HL-60/S4 treated with retinoic acid at 250 ng/mL for 4 days and 3 days (cell line): ENCODE results near the gene SRRM2.
"Not testable (repeated sequence)": the region's sequence is repeated elsewhere in the genome, so short reads cannot be mapped to it uniquely, and the experiment has no call there.

Source experiments
- in situ Hi-C: fragments of 300-500 bp; cut with MboI; formaldehyde crosslinking; loops from 2 replicates; pipeline ENCODE4 v1.7.0; 2022; ENCODE audit warnings: low sequenced_read_pairs

The SRRM2 gene

DNA sequence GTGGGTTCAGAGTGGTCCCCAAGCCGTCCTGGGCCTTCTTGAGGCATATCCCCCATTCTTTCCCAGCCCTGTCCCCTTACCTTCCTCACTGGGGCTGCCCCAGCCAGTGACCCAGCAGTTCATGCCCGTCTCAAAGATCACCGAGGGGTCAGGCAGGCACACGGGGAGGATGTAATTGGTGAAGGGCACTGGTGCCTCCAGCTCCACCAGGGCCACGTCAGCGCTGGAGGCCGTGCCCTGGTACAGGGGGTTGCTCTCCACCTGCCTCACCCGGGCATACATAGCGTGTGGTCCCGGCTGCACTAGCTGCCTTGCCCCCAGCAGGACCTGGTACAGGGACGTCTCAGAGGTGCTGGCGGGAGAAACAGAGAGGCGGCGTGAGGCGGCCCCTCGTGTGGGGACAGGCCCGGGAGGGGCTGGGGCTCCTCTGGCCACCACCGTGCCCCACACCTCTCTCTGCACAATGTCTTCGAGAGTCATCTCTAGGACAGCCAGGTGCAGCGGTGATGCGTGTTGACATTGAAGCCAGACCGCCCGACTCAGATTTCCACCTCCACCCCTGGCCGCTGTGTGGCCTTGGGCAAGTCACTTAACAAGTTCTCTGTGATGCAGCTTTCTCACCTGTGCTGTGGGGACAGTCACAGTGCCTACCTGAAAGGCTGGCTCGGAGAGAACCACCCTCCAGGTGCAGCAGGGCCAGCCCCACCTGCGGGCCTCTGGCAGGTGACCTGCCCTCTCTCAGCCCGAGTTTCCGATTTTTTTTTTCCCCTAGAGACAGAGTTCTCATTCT, 38.3 kb upstream of the SRRM2 start:
- in situ Hi-C loops = no loop called here

DNA sequence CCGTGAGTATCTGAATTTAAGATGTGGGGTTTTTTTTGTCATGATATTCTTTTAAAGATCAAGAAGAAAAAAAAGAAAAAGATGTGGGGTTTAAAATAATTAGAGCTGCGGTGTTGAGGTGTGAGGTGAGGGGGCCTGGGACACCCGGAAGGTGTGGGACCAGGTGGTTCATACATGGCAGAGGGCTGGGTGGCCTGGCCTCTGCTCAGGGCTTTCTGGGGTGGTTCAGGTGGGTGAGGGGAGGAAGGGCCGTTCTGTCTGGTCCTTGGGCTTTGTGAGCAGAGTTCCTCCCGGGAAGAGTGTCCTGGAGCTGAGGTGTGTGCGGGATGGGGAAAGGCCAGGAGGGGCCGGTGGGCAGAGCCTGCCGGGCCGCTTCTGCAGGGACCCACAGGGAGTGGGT, 37.4 kb upstream of the SRRM2 start:
- in situ Hi-C loops = no loop called here

DNA sequence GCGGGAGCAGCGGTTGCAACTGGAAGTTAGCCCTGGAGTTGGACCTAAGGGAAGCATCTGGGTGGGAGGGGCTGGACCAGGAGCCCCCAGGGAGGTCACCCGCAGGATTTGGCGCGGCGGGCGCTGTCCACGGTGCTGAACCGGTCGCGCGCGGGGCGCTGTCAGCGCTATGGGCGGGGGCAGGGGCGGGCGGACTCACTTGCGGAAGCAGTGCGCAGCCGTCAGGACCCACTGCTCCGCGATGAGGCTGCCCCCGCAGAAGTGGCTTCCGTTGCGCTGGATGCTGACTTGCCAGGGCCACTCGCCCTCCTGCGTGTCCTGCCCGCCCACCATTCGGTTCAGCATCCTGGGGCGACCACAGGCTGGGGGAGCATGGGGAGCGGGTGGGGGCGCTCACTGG, 36.9 kb upstream of the SRRM2 start:
- in situ Hi-C loops = no loop called here

DNA sequence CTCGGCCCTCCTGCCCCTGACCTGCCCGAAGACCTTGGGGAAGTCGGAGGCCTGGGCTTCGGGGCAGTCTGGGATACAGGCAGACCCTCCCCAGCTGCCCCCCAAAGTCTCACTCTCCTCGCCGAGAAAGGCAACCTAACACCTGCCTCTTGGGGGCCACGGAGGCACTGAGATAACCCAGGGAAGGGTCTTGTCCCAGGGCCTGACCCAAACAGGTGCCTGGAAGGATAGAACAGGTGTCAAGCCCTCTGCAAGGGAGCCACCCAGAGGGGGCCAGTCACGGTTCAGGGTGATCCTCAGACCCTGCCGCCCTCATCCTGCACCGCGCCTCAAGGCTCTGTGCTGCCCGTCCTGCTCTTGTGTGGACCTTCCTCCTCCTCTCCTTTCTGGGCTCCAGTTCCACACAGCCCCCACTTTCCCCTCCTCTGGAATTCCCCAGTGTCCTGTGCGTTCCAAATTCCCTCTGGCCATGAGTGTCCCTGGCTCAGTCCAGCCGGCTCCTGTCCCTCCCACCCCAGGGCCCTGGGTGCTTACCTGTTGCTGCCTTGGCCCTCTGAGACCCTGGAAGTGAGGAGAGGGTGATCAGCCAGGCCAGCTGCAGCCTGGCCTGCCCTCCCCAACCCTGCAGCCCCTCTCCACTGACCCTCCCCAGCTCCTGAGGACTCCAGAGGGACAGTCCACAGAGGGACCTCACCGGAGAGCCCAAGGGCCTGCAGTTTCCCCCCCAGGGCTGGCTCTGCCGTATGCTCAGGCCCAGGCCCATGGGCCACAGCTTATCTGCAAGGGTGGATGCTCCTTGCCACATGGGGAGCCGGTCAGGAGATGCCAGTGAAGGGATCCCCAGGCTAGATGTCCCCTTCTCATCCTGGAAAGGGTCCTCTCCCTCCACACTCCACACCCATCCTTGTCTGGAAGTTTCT, 36.2 kb upstream of the SRRM2 start:
- in situ Hi-C loops = no loop called here

DNA sequence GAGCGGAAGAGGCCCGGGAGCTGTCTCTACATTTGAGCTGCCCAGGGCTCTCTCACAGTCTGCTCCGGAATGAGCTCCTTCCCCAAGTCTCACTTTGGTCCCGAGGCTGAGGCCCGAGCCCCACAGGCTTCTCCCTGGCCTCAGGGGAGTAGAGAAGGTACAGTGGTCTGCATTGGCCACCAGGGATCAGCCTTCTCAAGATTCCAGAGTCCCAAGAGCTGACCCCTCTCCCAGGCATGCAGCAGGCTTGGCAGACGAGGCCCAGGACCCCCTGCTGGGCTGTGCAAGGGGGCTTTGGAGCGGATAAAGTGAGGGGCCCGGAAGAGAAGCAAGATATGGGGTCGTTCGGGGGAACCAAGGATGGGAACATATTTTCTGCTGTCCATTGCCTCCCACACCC, 35.5 kb upstream of the SRRM2 start:
- in situ Hi-C loops = no loop called here

DNA sequence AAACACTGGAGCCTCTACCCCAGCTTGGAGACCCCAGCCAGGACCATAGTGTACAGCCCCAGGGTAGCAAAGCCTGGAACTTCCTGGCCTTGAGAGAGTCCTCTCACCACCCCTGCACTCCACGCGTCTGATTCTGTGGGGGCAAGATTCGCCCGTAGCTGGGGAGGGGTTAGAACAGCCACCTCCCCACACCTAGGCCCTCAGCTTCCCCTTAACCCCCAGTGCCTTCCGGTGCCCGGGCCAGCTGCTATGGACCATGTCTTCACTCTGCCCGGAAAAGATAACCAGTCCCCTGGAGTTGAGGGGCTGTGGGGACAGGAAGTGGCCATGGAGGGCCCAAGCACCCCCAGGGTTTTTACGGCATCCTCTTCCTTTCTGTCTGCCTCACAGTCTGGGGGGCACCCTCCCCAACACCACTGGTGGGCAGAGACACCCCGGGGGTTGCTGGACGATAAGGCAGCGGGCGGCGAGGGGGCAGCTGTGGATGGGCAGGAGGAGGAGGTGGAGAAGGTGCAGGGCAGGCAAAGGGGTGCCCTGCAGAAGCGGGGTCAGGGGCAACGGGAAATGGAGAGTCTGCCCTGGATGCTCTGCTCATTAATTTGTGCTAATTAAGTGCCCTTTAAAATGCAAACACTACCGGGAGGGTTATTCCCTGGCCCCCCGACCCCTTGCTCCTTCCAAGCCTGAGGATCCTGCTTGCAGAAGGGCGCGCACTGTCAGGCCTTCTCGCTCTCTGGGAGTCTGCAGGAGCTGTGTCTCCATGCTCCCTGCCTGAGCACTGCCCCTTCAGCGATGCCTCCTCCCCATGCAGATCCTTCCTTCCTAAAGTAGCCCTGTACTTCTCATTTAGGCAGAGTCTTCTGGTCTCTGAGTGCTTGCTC, 34.8 kb upstream of the SRRM2 start:
- in situ Hi-C loops = no loop called here

DNA sequence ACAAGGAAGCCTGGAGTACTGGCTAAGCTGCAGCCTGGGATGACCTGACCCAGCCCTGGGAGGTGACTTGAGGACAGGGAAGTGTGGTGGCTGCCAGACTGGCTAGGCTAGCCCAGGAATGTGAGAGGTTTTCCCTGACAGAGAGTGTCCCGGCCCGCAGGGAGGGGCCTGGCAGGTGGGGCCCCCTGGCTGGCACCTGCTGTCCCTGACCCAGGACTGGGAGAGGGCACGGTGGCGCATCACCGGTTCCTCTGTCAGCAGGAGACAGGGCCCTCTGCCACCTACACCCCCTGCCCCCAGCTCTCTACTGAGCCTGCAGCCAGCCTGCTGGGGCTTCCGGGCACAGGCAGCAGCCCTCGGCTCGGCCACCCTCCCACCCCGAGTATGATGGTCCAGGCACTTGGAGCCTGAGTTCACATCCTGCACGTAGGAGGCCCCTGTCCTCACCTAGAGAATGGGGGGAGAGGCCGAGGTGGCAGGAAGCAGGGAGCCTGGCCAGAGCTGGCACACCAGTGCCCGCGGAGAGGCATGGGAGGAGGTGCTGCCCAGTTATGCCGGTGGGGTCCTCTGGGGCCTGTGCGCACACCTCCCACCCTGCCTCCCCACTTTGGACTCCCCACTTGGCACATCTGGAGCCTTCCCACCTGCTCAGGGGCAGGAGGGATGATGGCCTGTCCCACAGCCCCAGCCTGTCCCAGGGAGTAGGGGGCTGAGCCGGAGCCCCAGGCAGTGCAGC, 32.9 kb upstream of the SRRM2 start:
- in situ Hi-C loops = no loop called here

DNA sequence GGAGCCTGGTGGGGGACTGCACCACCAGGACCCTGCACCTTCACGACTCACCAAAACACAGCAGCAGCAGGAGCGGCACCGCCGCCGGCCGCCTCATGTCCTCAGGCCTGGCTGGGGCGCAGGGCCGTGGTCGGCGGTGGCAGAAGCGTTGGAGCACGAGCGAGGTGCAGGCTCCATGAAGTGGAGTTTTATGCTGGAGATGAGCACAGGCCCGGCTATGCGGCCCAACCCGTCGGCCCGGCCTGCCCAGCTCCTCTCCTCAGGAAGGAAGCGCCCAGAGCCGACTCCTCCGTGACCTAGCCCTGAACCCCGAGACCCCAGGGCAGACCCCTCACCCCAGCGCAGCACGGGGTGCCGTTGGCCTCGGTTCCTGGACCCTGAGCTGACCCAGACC, 32.4 kb upstream of the SRRM2 start, which contains the start of gene PRSS27:
Gene PRSS27 (minus strand): TSS at position 161 of the 394 bp plus-strand sequence. CDS start 64 bp downstream, at position 97.
- in situ Hi-C loops = no loop called here

DNA sequence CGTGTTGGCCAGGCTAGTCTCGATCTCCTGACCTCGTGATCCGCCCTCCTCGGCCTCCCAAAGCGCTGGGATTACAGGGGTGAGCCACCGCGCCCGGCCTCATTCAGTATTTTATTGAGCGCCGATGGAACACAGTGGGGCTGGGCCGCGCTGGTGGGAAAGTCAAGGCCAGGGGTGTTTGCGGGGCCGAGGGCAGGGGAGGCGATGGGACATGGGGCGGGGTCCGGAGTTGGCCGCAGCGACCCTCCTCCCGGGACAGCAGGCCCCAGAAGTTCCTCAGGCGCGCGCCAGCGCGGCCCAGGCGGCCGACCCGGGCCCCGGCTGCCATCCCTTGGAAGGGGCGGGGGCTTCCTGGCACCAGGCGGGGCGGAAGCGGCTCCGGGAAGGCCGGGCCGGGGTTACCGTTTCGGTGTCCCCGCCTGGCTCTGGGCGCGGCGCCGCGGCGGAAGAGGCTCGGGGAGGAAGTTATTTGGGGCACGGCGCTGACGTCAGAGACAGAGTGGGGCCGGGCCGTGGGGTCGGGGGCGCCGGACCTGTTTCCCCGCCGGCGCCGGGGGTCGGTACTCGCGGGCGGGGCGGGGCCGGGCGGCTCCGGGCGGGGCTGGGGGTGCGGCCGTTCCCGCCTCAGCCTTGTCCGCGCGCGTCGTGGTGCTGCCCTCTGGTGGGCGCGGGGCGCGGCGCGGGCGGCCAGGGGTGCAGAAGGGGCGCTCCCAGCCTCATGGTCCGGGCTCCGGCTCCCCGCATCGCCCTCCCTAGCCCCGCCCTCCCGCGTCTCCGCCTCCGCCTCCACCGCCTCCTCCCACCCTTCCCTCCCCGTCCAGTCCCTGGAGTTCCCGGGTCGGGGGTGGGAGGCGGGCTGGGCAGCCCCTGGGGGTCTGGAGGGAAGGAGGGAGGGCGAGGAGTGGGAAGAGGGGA, 31.5 kb upstream of the SRRM2 start:
- in situ Hi-C loops = no loop called here

DNA sequence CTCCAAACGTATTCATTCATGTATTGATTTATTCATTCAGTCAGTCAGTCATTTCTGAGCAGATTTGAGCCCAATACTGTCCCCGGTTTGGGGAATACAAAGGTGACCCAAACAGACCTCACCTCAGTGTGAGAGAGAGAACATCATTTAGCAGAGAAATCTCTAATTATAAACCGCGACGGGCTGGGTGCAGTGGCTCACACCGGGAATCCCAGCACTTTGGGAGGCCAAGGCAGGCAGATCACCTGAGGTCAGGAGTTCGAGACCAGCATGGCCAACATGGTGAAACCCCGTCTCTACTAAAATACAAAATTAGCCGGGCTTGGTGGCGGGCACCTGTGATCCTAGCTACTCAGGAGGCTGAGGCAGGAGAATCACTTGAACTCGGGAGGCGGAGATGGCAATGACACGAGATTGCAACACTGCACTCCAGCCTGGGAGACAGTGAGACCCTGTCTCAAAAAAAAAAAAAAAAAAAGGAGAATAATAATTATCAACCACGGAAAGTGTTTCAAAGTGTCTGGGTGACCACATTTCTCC, 30.7 kb upstream of the SRRM2 start:
- in situ Hi-C loops = not testable (repeated sequence)

DNA sequence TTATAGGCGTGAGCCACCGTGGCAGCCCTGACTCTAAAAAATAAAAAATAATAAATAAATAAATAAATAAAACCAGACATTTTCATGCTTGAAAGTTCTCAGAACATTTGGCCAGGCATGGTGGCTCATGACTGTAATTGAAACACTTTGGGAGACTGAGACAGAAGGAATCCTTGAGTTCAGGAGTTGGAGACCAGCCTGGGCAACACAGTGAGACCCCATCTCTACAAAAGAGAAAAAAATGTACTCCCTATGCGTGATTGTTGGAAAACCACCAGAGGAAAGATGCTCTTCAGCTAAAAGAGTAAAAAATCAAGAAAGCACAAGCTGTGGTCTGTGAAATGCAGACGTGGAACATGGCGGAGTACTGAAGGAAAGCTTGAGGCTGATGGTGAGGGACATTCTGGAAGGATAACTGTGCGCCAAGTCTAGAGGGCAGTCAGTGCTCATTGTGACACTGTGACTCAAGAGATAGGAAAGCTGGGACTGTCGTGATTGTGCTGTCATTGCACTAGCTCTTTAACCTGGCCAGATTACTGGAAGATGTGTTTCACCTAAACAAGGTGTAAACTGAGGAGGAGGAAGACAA, 28.3 kb upstream of the SRRM2 start:
- in situ Hi-C loops = no loop called here

DNA sequence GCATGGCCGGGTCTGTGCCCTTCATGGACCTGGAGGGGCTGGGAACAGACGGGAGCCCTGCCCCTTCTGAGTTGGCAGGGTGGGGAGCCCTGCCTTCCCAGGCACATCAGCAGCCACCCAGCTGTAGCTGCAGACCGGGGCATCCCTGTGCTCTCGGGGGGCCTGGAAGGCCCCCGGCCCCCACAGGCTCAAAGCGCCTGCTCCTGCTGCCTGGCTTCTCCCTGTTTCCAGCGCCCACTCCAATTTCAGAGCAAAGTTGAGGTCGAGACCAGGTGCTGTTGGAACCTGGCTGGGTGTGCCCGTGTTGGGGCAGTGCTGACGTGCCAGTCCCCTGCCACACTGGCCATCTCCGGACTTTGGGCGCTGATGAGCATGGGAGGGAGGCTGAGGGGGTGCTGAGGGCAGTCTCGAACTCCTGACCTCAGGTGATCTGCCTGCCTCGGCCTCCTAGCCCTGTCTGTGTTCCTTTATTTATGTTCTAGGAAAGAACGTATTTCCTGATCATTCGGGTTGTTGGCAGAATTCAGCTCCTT, 27.6 kb upstream of the SRRM2 start:
- in situ Hi-C loops = no loop called here

DNA sequence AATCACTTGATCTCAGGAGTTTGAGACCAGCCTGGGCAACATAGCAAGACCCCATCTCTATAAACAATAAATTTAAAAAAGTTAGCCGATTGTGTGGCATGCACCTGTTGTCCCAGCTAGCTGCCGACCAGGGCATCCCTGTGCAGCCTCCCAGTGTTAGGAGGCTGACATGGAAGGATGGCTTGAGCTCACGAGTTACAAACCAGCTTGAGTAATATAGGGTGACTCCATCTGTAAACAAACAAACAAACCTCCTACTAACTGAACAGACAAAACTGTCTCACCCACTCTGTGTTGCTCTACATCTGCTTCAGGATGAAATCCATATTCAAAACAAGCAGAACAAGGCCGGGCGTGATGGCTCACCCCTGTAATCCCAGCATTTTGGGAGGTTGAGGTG, 25.5 kb upstream of the SRRM2 start:
- in situ Hi-C loops = no loop called here

DNA sequence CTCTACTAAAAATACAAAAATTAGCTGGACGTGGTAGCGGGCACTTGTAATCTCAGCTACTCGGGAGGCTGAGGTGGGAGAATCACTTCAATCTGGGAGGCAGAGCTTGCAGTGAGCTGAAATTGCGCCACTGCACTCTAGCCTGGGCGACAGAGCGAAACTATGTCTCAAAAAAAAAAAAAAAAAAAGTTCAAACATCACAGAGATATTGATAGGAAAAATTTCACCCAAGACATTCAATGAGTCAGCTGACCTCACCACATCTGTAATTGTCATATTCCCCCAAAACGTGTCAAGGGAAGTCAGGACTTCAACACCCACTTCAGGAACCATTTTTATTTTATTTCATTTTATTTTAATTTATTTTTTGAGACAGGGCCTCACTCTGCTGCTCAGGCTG, 24.4 kb upstream of the SRRM2 start:
- in situ Hi-C loops = no loop called here

DNA sequence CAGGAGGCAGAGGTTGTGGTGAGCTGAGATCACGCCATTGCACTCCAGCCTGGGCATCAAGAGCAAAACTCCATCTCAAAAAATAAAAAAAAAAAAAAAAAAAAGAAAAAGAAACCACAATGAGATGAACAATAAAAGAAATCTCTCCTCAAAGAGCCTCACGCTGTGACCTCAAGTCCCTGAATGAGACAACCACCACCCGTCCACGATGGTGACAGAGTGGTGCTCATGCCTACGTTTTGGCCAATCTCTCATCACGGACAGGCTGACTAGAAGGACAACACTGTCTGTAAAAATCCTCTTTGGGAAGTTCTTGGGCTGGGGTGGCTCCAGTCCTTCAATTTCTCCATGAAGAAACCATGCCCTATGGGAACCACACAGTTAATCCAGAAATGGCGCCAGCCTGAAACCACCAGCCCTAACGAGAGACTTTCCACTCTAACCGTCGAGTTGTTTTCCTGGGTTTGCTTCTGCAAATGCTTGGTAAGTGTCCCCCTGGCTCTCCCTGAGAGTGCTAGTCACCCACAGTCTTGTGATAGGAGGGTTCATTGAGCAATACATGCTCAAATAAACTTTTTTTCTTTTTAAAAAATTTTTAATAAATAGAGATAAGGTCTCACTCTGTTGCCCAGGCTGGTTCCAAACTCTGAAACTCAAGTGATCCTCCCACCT, 17.5 kb upstream of the SRRM2 start:
- in situ Hi-C loops = no loop called here

DNA sequence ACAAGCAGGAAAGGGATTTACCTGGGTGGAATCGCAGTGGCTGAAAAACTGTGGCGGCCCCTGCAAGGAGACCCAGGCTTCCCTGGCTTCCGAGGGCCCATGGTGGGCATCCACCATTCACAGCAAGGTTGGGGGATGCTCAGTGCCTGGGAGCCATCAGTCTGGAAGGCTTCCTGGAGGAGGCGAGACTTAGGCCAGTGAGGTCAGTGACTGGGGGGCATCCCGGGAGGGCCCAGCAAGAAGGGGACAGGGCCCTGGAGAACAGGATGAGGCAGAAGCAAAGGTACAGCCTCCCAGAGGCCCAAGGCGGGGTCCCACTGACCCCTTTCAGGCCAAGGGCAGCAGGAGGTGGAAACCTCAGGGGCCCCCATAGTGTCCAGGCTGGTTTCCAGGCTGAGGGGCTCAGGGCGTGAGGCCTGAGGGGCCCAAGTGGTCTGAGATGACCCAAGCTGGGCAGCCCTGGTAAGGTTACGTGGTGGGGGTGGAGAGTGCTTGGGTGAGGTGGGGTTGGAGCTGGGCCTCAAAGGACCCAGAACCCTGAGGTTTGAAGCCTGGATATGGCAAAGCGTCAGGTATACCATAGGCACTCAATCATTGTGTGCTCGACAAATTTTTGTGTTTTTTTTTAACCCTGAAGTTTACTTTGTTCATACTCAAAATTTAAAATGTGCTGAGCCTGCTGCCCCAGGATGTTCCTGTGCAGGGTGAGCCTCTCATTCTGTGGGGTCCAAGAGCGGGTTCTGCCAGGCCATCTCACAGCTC, 15.8 kb upstream of the SRRM2 start:
- in situ Hi-C loops = no loop called here

DNA sequence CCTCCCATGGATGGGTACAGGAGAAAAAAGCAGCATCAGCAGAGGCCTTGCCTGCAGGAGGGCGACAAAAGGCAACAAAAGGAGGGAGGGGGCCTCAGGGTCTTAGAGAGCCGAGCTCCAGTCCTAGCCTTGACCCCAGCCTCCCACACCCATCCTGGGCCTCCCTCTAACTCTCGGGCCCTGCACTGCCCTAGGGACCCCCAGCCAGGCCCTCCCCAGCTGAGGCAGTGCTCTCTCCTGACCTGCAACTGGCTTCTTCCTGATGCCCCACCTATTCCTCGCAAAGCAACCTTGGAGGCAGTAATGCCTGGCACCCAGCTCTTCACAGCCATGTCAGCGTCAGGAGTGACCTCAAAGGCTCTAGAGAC, 15.2 kb upstream of the SRRM2 start:
- in situ Hi-C loops = no loop called here
